Mesendoderm (in vitro differentiated cells): Measurements from ENCODE around the gene FMN1.

ENCODE experiments used
- DNase-seq: peaks from one replicate; pipeline ENCODE4 v3.0.0; 2013
- H2AK5ac ChIP-seq: 2 replicates; pipeline ENCODE4 v1.6.1; 2013; ENCODE audit warnings: low read length, inconsistent platforms
- H2BK120ac ChIP-seq: 2 replicates; pipeline ENCODE4 v1.6.1; 2013; ENCODE audit warnings: low read depth, mild to moderate bottlenecking, low read length, moderate library complexity, mixed read lengths
- H2BK15ac ChIP-seq: replicated peaks from 2 replicates; pipeline ENCODE4 v1.6.1; 2013; ENCODE audit warnings: low read depth, mild to moderate bottlenecking, moderate library complexity
- H2BK5ac ChIP-seq: 2 replicates; pipeline ENCODE4 v1.6.1; 2013; ENCODE audit warnings: low read length, inconsistent platforms
- H3K18ac ChIP-seq: 2 replicates; pipeline ENCODE4 v1.6.1; 2013; ENCODE audit warnings: mild to moderate bottlenecking, low read length, mixed read lengths
- H3K23ac ChIP-seq: one replicate; pipeline ENCODE4 v1.6.1; 2013; ENCODE audit warnings: low read length
- H3K27ac ChIP-seq: 2 replicates; pipeline ENCODE4 v1.5.1; 2013; ENCODE audit warnings: low read depth, mild to moderate bottlenecking, inconsistent platforms, low read length, moderate library complexity
- H3K27me3 ChIP-seq: 2 replicates; pipeline ENCODE4 v1.6.1; 2013; ENCODE audit warnings: low read length, control low read depth, mild to moderate bottlenecking, inconsistent platforms; ENCODE audit not compliant: insufficient read depth, poor library complexity
- H3K36me3 ChIP-seq: 2 replicates; pipeline ENCODE4 v1.6.1; 2013; ENCODE audit warnings: low read length, inconsistent platforms; ENCODE audit not compliant: control insufficient read depth, insufficient read depth
- H3K4ac ChIP-seq: one replicate; pipeline ENCODE4 v1.6.1; 2013; ENCODE audit warnings: low read depth, mild to moderate bottlenecking, low read length, moderate library complexity
- H3K4me1 ChIP-seq: 2 replicates; pipeline ENCODE4 v1.6.1; 2013; ENCODE audit warnings: low read depth, low read length, inconsistent platforms; ENCODE audit not compliant: control insufficient read depth
- H3K4me2 ChIP-seq: 2 replicates; pipeline ENCODE4 v1.6.1; 2013; ENCODE audit warnings: low read length
- H3K4me3 ChIP-seq: 2 replicates; pipeline ENCODE4 v1.5.1; 2013; ENCODE audit warnings: mild to moderate bottlenecking, low read length
- H3K56ac ChIP-seq: one replicate; pipeline ENCODE4 v1.6.1; 2013; ENCODE audit warnings: low read length
- H3K79me1 ChIP-seq: 2 replicates; pipeline ENCODE4 v1.6.1; 2013; ENCODE audit warnings: low read length, inconsistent platforms
- H3K79me2 ChIP-seq: 2 replicates; pipeline ENCODE4 v1.6.1; 2013; ENCODE audit warnings: mild to moderate bottlenecking, low read length; ENCODE audit not compliant: control insufficient read depth, insufficient read depth
- H3K9ac ChIP-seq: 2 replicates; pipeline ENCODE4 v1.6.1; 2013; ENCODE audit warnings: low read length, inconsistent platforms
- H4K5ac ChIP-seq: one replicate; pipeline ENCODE4 v1.6.1; 2013; ENCODE audit warnings: low read length
- H4K8ac ChIP-seq: one replicate; pipeline ENCODE4 v1.6.1; 2013; ENCODE audit warnings: low read depth, mild to moderate bottlenecking, control low read depth, low read length, moderate library complexity
- WGBS: extraction: QIAGEN DNeasy Blood & Tissue Kit; methylation state at CpG from one replicate; pipeline ENCODE4 v1.1.7; 2013; ENCODE audit warnings: low lambda C conversion rate, missing lambda C conversion rate; ENCODE audit not compliant: insufficient coverage; ENCODE audit errors: extremely low coverage; 5-methylcytosine and 5-hydroxymethylcytosine counted together

FMN1 gene

GRCh38 chr15:32861174-32861573 is 333.3 kb downstream of the FMN1 start:
- Histone ChIP-seq H3K4me2 (no peak overlapping the region), H4K8ac (no peak overlapping the region), H3K56ac (no peak overlapping the region), H3K27ac (no peak overlapping the region), H2BK5ac (no peak overlapping the region), H2BK120ac (no peak overlapping the region), H3K23ac (no peak overlapping the region), H3K18ac (no peak overlapping the region), H3K4me3 (no peak overlapping the region), H3K79me1 (no peaks in the 10 kb centered on the region), H4K5ac (no peak overlapping the region), H3K4ac (no peak overlapping the region), H3K79me2 (no peaks in the 10 kb centered on the region), H2BK15ac (no peak overlapping the region), H3K9ac (no peak overlapping the region), H3K36me3 (no peaks in the 10 kb centered on the region), H3K27me3 (no peaks in the 10 kb centered on the region), H3K4me1 (peaks cover 9% of the 10 kb centered on the region), H2AK5ac (no peak overlapping the region)
- no CpG with 5 or more reads among the region's 5 CpGs for WGBS
- DNase-seq = no peak

- Histone ChIP-seq H3K79me1 (no peaks in the 10 kb centered on the region), H3K23ac (no peak overlapping the region), H4K8ac (no peak overlapping the region), H3K36me3 (no peaks in the 10 kb centered on the region), H3K4me3 (no peak overlapping the region), H3K27ac (no peak overlapping the region), H4K5ac (no peak overlapping the region), H3K27me3 (no peaks in the 10 kb centered on the region), H2AK5ac (no peak overlapping the region), H3K9ac (no peak overlapping the region), H3K56ac (no peak overlapping the region), H3K79me2 (no peaks in the 10 kb centered on the region), H2BK15ac (no peak overlapping the region), H3K4ac (no peak overlapping the region), H2BK120ac (no peak overlapping the region), H3K4me2 (no peak overlapping the region), H3K4me1 (peaks cover 9% of the 10 kb centered on the region), H2BK5ac (no peak overlapping the region), H3K18ac (no peak overlapping the region)
- no CpG with 5 or more reads among the region's 2 CpGs for WGBS
- no peak for DNase-seq
These were observed 334.5 kb downstream of the FMN1 start for GRCh38 chr15:32859996-32860395.

GRCh38 chr15:32859251-32859650 is 335.3 kb downstream of the FMN1 start:
- H3K27me3 ChIP-seq = no peaks in the 10 kb centered on the region
- no peak overlapping the region for H3K9ac ChIP-seq
- no peak overlapping the region for H2AK5ac ChIP-seq
- WGBS = no CpG with 5 or more reads among the region's 3 CpGs
- DNase-seq = no peak
- no peak overlapping the region for H3K4me3 ChIP-seq
- no peaks in the 10 kb centered on the region for H3K79me1 ChIP-seq
- H3K18ac ChIP-seq = no peak overlapping the region
- H4K8ac ChIP-seq = no peak overlapping the region
- no peaks in the 10 kb centered on the region for H3K79me2 ChIP-seq
- H3K36me3 ChIP-seq = no peaks in the 10 kb centered on the region
- no peak overlapping the region for H2BK5ac ChIP-seq
- no peak overlapping the region for H2BK15ac ChIP-seq
- H3K27ac ChIP-seq = no peak overlapping the region
- no peak overlapping the region for H3K56ac ChIP-seq
- H3K23ac ChIP-seq = no peak overlapping the region
- H4K5ac ChIP-seq = no peak overlapping the region
- peaks cover 9% of the 10 kb centered on the region for H3K4me1 ChIP-seq
- no peak overlapping the region for H3K4me2 ChIP-seq
- no peak overlapping the region for H2BK120ac ChIP-seq
- no peak overlapping the region for H3K4ac ChIP-seq

GRCh38 chr15:32857732-32858131 is 336.8 kb downstream of the FMN1 start:
- H3K4me2 ChIP-seq = no peak overlapping the region
- H3K9ac ChIP-seq = no peak overlapping the region
- no peak overlapping the region for H2BK120ac ChIP-seq
- H3K18ac ChIP-seq = no peak overlapping the region
- peaks cover 11% of the 10 kb centered on the region for H3K4me1 ChIP-seq
- H3K56ac ChIP-seq = no peak overlapping the region
- no peak overlapping the region for H2BK15ac ChIP-seq
- no peak overlapping the region for H4K8ac ChIP-seq
- H3K4me3 ChIP-seq = no peak overlapping the region
- H2BK5ac ChIP-seq = no peak overlapping the region
- H3K27ac ChIP-seq = no peak overlapping the region
- no peaks in the 10 kb centered on the region for H3K79me2 ChIP-seq
- no peak overlapping the region for H4K5ac ChIP-seq
- no peaks in the 10 kb centered on the region for H3K27me3 ChIP-seq
- no peaks in the 10 kb centered on the region for H3K36me3 ChIP-seq
- no peak overlapping the region for H3K23ac ChIP-seq
- H3K79me1 ChIP-seq = no peaks in the 10 kb centered on the region
- no peak overlapping the region for H3K4ac ChIP-seq
- no peak for DNase-seq
- WGBS = no CpG with 5 or more reads among the region's 2 CpGs
- no peak overlapping the region for H2AK5ac ChIP-seq

- DNase-seq = no peak
- Histone ChIP-seq H3K36me3 (no peaks in the 10 kb centered on the region), H2AK5ac (peak overlapping the region; percentile 32), H3K9ac (no peak overlapping the region), H4K8ac (no peak overlapping the region), H3K4ac (peak overlapping the region; percentile 68), H3K18ac (peak overlapping the region; percentile 25), H3K23ac (no peak overlapping the region), H3K27ac (peak overlapping the region; percentile 75), H4K5ac (no peak overlapping the region), H3K79me1 (no peaks in the 10 kb centered on the region), H2BK5ac (peak overlapping the region; percentile 35), H3K27me3 (no peaks in the 10 kb centered on the region), H3K4me1 (peaks cover 9% of the 10 kb centered on the region), H3K4me2 (no peak overlapping the region), H3K56ac (peak overlapping the region; percentile 10), H3K4me3 (no peak overlapping the region), H2BK15ac (no peak overlapping the region), H2BK120ac (no peak overlapping the region), H3K79me2 (no peaks in the 10 kb centered on the region)
- no CpG with 5 or more reads among the region's 4 CpGs for WGBS
These were observed 337.8 kb downstream of the FMN1 start for GRCh38 chr15:32856753-32857152.

- no peak overlapping the region for H2BK120ac ChIP-seq
- H3K79me1 ChIP-seq = no peaks in the 10 kb centered on the region
- no peak overlapping the region for H3K4me2 ChIP-seq
- H2BK15ac ChIP-seq = no peak overlapping the region
- no peak overlapping the region for H3K4me3 ChIP-seq
- peaks cover 9% of the 10 kb centered on the region for H3K4me1 ChIP-seq
- no peak overlapping the region for H3K56ac ChIP-seq
- H3K9ac ChIP-seq = no peak overlapping the region
- H2BK5ac ChIP-seq = no peak overlapping the region
- H3K27ac ChIP-seq = peak overlapping the region; percentile 75
- no peak overlapping the region for H4K5ac ChIP-seq
- no peaks in the 10 kb centered on the region for H3K27me3 ChIP-seq
- H3K36me3 ChIP-seq = no peaks in the 10 kb centered on the region
- H3K18ac ChIP-seq = no peak overlapping the region
- no peak overlapping the region for H4K8ac ChIP-seq
- H3K4ac ChIP-seq = no peak overlapping the region
- H3K79me2 ChIP-seq = no peaks in the 10 kb centered on the region
- no peak overlapping the region for H2AK5ac ChIP-seq
- DNase-seq = peak; percentile 98
- no peak overlapping the region for H3K23ac ChIP-seq
These were observed 338.6 kb downstream of the FMN1 start for GRCh38 chr15:32855942-32856341.
